Activated naive CD4-positive, alpha-beta T cell treated with Interleukin-2 at 50 U/mL for 16 hours (primary cell): ENCODE measurements around the gene AKNA.

Source experiments
- DNase-seq: peaks from one replicate; pipeline ENCODE4 v3.0.0-alpha.2; 2020

Gene AKNA

GRCh38 chr9:114413861-114414301 is 26.1 kb upstream of the AKNA start:
- DNase-seq, result no peak

- DNase-seq, result no peak
Observed at GRCh38 chr9:114412048-114412683, 24.4 kb upstream of the AKNA start.

DNA sequence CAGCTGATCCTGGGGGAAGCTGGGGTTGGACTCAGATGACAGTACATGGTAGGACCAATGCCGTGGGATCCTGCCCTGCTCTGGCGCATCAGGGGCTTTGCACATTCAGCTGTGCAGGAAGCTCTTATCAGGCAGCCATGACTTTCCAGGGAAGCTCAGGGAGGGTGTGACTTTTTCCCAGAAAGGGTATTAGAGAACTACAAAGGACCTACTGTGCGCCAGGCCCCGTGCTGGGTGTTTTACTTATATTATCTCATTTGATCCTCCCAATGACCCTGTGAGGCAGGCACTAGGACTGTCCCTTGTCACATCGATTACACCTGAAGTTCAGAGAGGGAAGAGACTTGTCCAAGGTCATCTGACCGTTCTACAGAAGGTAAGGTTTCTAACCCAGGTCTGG is 23.7 kb upstream of the AKNA start:
- DNase-seq, result no peak

DNA sequence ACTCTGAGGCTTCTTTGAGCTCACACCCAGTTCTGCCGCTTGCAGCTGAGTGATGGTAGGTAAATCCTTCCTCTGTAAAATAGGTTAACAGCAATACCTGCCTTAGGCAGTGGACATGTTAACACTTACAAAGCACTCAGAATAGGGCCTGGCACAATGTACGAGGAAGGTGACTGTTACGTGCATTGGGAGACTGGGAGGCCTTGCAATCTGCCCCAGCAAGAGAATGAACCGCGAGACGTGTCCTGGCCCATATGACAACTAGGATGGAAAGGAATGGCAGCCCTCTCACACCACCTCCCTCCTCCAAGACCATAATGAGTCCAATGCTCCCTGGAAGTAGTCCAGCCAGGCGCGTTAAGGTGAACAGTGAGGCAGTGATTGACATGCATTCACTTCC is 23.1 kb upstream of the AKNA start:
- DNase-seq, result no peak

GRCh38 chr9:114409842-114410241 is 22.1 kb upstream of the AKNA start:
- no peak for DNase-seq

DNA sequence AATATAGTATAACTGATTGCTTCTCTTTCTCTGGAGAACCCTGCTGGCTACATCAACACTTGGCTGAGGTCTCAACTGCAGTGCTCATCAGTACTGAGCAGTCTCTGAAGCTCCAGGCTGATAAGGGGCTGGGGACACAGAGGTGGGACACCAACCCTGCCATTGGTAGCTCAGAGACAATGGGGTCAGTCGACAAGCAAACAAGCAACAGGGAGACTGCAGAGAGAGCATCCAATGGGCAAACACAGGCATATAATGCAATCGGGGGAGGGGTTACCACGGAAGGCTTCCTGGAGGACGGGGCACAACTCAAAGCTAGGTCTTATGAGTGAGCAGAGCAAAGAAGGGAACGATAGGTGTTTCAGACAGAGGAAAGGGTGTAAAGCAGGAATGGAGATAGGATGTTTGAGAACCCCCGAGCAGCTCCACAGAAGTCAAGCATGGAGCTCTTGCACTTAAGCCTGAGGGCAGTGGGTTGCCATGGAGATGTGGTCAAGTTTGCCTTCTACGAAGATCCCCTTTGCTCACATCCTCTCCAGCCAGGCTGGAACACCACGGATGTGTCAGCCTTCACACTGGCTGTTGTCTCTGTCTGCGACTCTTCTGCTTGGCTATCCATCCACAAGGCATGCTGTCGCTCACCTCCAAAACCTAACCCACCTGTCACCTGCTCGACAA is 21.5 kb upstream of the AKNA start:
- no peak for DNase-seq

- DNase-seq, result no peak
Observed at GRCh38 chr9:114408645-114409044, 20.9 kb upstream of the AKNA start.

- no peak for DNase-seq
Observed at GRCh38 chr9:114407889-114408288, 20.1 kb upstream of the AKNA start.

DNA sequence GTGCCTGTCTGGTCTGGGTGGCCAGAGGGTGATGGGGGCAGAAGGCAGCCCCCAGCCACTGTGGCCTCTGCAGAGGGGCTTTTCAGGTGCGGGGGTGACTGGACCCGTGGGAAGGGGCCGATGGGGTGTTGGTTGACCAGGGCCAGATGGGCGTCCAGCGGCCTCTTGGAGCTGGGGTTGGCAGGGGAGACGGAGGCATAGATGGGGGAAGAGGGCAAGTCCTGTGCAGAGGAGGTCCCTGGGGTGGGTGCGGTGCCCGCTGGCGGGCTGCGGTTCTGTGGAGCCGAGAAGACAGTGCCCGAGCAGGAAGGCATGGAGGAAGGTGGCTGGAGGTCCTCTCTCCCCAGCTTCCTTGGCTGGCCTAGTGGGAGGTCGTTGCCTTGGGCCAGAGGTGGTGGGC is 18.7 kb upstream of the AKNA start:
- no peak for DNase-seq

DNA sequence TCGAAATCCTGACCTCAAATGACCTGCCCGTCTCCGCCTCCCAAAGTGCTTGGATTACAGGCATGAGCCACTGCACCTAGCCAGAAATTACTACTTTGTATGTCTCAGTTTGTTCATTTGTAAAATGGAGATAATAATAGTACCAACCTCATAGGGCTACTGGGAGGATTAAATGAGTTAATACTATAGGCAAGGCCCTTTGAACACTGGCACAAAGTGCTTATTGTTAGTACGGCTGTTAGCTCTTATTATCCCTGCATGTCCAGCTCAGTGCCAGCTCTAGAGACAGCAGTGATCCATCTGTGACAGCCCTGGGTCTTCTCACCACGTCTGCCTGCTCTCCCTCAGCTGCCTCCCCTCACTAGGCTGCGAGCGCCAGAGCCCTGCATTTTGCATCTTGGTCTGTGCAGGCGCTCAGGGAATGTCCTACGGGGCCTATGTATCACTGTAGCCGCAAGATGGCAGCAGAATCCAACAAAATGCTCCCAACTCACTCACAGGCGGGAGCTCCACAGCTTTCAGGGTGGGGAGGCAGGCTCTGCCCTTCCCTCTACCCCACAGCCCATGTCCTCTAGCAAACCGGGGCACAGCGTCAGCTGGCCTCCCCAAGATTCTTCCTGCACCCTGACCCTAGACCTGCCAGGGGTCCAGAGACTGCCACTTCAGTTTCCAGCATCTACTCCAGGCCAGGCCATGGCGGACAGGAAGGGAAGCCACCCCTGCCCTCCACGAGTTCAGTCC is 17.7 kb upstream of the AKNA start:
- DNase-seq, result peak; percentile 79

- no peak for DNase-seq
Observed at GRCh38 chr9:114404531-114404930, 16.7 kb upstream of the AKNA start.

DNA sequence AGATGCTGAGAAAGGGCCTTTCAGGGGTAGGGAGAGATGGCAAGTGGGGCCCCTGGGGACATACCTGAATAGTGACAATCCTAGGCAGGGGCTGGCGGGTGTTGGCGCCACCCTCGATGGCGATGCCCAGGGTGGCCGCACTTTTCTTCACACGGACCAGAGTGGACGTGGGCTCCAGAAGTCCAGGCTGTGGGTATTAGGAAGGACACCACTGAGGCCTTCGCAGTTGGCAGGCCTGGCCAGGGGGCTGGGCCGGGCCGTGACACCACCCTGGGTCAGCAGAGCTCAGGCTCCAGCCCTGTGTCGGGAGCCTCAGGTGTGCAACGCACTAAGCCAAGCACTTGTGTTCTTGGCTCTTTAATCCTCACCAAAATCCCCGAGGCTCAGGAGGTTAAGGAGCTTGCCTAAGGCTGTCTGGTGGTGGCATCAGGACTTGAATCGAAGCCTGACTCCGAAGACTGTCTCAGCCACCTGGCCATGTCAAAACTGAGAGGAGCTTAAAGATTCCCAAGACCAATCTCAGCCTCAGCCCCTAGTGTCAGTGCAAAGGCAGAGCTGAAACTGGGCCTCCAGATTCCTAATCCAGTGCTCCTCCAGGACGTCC is 15.5 kb upstream of the AKNA start:
- no peak for DNase-seq

DNA sequence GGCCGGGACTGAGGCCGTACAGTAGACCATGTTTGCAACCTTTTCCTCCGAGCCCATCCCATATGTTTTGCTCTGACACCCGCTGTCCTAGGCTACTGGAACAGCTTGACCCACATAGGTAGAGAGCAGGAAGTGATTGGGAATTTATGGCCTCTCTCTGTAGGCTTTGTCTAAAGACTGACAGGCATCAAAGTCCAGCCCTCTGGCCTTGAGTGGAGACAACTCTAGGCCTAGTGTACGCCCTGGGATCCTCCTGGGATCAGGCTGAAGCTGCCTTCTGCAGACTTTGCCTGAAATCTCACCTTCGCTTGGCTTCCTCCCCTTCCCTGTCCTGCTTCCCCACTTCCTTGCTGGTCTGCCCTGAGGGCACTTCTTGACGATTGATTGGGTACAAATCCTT is 13.6 kb upstream of the AKNA start:
- no peak for DNase-seq

DNA sequence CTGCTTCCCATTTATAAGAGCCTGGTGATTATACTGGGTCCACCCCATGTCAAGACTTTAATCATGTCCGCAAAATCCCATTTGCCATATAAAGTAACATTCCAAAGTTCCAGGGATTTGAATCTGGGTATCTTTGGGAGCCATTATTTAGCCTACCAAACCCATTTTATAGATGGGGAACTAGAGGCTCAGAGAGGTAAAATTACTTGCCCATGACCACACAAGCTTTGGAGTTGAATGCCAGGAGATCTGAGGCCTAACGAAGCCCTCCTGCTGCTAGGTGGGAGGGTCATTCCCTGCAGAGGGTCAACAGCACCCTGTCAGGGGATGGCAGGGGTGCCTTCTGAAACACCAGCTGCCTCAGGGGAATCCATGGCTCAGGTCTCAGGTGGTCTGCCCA is 13.0 kb upstream of the AKNA start:
- no peak for DNase-seq

- no peak for DNase-seq
Observed at GRCh38 chr9:114400219-114400618, 12.4 kb upstream of the AKNA start.

GRCh38 chr9:114399381-114399780 is 11.6 kb upstream of the AKNA start:
- no peak for DNase-seq

GRCh38 chr9:114397848-114398605 is 10.2 kb upstream of the AKNA start:
- peak; percentile 97 for DNase-seq

GRCh38 chr9:114397219-114397847 is 9.6 kb upstream of the AKNA start:
- no peak for DNase-seq

DNA sequence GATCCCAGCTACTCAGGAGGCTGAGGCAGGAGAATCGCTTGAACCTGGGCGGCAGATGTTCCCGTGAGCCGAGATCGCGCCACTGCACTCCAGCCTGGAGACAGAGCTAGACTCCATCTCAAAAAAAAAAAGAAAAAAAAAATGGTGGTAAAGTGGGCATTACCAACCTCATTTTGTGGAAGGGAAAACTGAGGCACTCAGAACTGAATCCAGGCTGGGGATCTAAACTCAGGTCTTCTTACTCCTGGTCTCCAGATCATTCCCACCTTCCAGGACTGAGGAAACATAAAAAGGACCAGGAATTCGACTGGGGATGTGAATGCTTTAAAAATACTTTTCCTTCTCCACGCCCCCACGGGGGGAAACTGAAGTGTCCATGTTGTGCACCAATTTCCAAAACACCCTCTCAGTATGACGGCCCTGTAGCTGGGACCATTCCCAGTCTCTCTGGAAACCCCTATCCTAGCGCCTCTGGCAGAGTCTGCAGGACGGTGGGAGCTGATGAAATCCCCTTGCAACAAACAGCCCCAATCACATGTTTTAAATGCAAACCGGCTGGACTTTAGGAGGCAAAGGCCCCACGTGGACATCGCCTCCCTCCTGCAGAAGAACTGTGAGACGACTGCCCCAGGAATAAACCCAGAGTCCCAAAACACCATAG is 8.9 kb upstream of the AKNA start:
- no peak for DNase-seq

- no peak for DNase-seq
Observed at GRCh38 chr9:114395768-114396167, 8.0 kb upstream of the AKNA start.

DNA sequence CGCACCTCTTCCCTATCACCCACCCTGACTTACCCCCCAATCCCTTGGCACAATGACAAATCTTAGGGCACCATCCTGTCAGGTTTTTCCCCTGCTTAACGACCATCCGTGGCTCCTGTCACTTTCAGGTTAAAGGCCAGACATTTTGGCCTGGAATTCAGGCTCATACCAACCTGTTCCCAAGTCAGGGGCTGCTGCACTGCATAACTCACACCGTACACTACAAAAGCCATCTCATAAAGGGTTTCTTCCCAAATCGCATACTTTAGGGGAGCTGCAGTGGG is 7.5 kb upstream of the AKNA start:
- no peak for DNase-seq
